Spinal cord (tissue), 10 donors: ENCODE results near the gene ASAH2. TPM values are rescaled to one million over a fixed set of nuclear protein-coding genes. Genes with fewer than 3 reads are reported as not detected.
A peak's percentile ranks its signal among the peaks of the same experiment; 100 is the strongest.

Experiments
- DNase-seq, 6 donors: peaks; one replicate each; pipeline versions ENCODE4 v3.0.0 to v3.0.0-alpha.2; 2013 to 2015; ENCODE audit warnings: low spot score in 6 of 6, low read depth in 4 of 6
- H3K27ac ChIP-seq: one replicate; pipeline ENCODE4 v1.5.1; 2013; ENCODE audit warnings: low read depth, low read length, control low read depth
- H3K27me3 ChIP-seq: one replicate; pipeline ENCODE4 v1.6.1; 2013; ENCODE audit warnings: low read length; ENCODE audit not compliant: control insufficient read depth, insufficient read depth
- H3K36me3 ChIP-seq: one replicate; pipeline ENCODE4 v1.6.1; 2013; ENCODE audit warnings: low read length; ENCODE audit not compliant: control insufficient read depth, insufficient read depth
- H3K4me1 ChIP-seq: one replicate; pipeline ENCODE4 v1.6.1; 2013; ENCODE audit warnings: low read length; ENCODE audit not compliant: control insufficient read depth, insufficient read depth
- H3K4me3 ChIP-seq: one replicate; pipeline ENCODE4 v1.5.1; 2013; ENCODE audit warnings: low read depth, low read length, control low read depth
- H3K9me3 ChIP-seq: one replicate; pipeline ENCODE4 v1.6.1; 2013; ENCODE audit warnings: low read length; ENCODE audit not compliant: control insufficient read depth, insufficient read depth
- WGBS: methylation state at CpG from one replicate; pipeline ENCODE4 v1.1.5; 2013; ENCODE audit warnings: missing lambda C conversion rate; ENCODE audit not compliant: insufficient coverage; 5-methylcytosine and 5-hydroxymethylcytosine counted together
- long read RNA-seq, 4 donors: transcript quantifications; one replicate each; lab custom pipeline, GENCODE V29; 2026
- polyA plus RNA-seq, 2 donors: library from polyadenylated mRNA; unstranded; fragments of 120-200 nt; gene quantifications; one replicate each; pipeline ENCODE4 v1.2.1, GENCODE V29; 2013; ENCODE audit not compliant: insufficient read length in 2 of 2
- total RNA-seq, 2 donors: library from RNA; depleted of rRNA in 1 of 2; stranded (reverse); fragments of 120-200 nt in 1 of 2; fragments of >200 nt in 1 of 2; gene quantifications; one replicate each; pipeline versions ENCODE4 v1.2.3 to v1.2.4, GENCODE V29; 2013 to 2014
- donor health status: healthy.

ASAH2 gene
- total RNA-seq (1 to 10 TPM; 3.5 to 6.1 TPM), polyA plus RNA-seq (1 to 10 TPM; 2.5 to 2.6 TPM)
- long read RNA-seq, donor 1 = 0 reads
- long read RNA-seq, donor 2 = 0 reads
- long read RNA-seq, donor 3 = 0 reads
- long read RNA-seq, donor 4 = 0 reads

GRCh38 chr10:50251394-50251793 lies at the start of gene ASAH2:
Gene ASAH2, minus strand, starts transcription at chr10:50251516. Its CDS starts 2,906 bp downstream, at chr10:50248610.
- no peaks in the 10 kb centered on the region for H3K36me3 ChIP-seq
- DNase-seq = no peak
- no peaks in the 10 kb centered on the region for H3K9me3 ChIP-seq
- H3K4me3 ChIP-seq = no peak within 1 kb of the TSS
- H3K27me3 ChIP-seq = no peaks in the 10 kb centered on the region
- no CpG with 5 or more reads among the region's 1 CpG for WGBS
- no peaks in the 10 kb centered on the region for H3K4me1 ChIP-seq
- no peak within 1 kb of the TSS for H3K27ac ChIP-seq

- no peaks in the 10 kb centered on the region for H3K4me1 ChIP-seq
- no peaks in the 10 kb centered on the region for H3K36me3 ChIP-seq
- no peak overlapping the region for H3K27ac ChIP-seq
- DNase-seq = no peak
- H3K27me3 ChIP-seq = no peaks in the 10 kb centered on the region
- peaks cover 7% of the 10 kb centered on the region for H3K9me3 ChIP-seq
- WGBS = no CpG with 5 or more reads among the region's 1 CpG
- no peak overlapping the region for H3K4me3 ChIP-seq
Observed at GRCh38 chr10:50299948-50300669, 48.8 kb upstream of the ASAH2 start.

GRCh38 chr10:50295367-50295766 lies 44.1 kb upstream of the ASAH2 start:
- no peak overlapping the region for H3K27ac ChIP-seq
- no peak for DNase-seq
- peaks cover 7% of the 10 kb centered on the region for H3K9me3 ChIP-seq
- no peaks in the 10 kb centered on the region for H3K36me3 ChIP-seq
- H3K4me3 ChIP-seq = no peak overlapping the region
- H3K4me1 ChIP-seq = no peaks in the 10 kb centered on the region
- H3K27me3 ChIP-seq = no peaks in the 10 kb centered on the region
- WGBS = no CpG with 5 or more reads among the region's 1 CpG

GRCh38 chr10:50294582-50294981 lies 43.3 kb upstream of the ASAH2 start:
- H3K27me3 ChIP-seq = no peaks in the 10 kb centered on the region
- 100% methylated on average over 1 of the region's 1 CpG for WGBS
- H3K36me3 ChIP-seq = no peaks in the 10 kb centered on the region

GRCh38 chr10:50293513-50294313 lies 42.4 kb upstream of the ASAH2 start:
- Histone ChIP-seq H3K27ac (no peak overlapping the region), H3K9me3 (peaks cover 4% of the 10 kb centered on the region), H3K27me3 (no peaks in the 10 kb centered on the region), H3K36me3 (no peaks in the 10 kb centered on the region), H3K4me1 (no peaks in the 10 kb centered on the region), H3K4me3 (no peak overlapping the region)
- no peak for DNase-seq
- WGBS = 90% methylated on average over 2 of the region's 5 CpGs

More at GRCh38 chr10:50294582-50294981, 43.3 kb upstream of the ASAH2 start:
- H3K9me3 ChIP-seq = peaks cover 4% of the 10 kb centered on the region
- H3K4me3 ChIP-seq = no peak overlapping the region
- no peaks in the 10 kb centered on the region for H3K4me1 ChIP-seq
- DNase-seq = no peak
- no peak overlapping the region for H3K27ac ChIP-seq

GRCh38 chr10:50291261-50291850 lies 40.0 kb upstream of the ASAH2 start:
- H3K4me1 ChIP-seq = no peaks in the 10 kb centered on the region
- no peaks in the 10 kb centered on the region for H3K9me3 ChIP-seq
- no peaks in the 10 kb centered on the region for H3K27me3 ChIP-seq
- DNase-seq = no peak
- WGBS = no CpG with 5 or more reads among the region's 1 CpG
- H3K4me3 ChIP-seq = no peak overlapping the region
- no peak overlapping the region for H3K27ac ChIP-seq
- no peaks in the 10 kb centered on the region for H3K36me3 ChIP-seq

GRCh38 chr10:50289196-50289595 lies 37.9 kb upstream of the ASAH2 start:
- Histone ChIP-seq H3K27me3 (no peaks in the 10 kb centered on the region), H3K9me3 (no peaks in the 10 kb centered on the region), H3K27ac (no peak overlapping the region), H3K4me1 (no peaks in the 10 kb centered on the region), H3K4me3 (no peak overlapping the region), H3K36me3 (no peaks in the 10 kb centered on the region)
- 100% methylated on average over 2 of the region's 6 CpGs for WGBS
- no peak for DNase-seq

GRCh38 chr10:50286996-50287803 lies 35.9 kb upstream of the ASAH2 start:
- no peaks in the 10 kb centered on the region for H3K9me3 ChIP-seq
- DNase-seq = peak in 2 of 6 donors; percentile 32 to 56
- H3K27ac ChIP-seq = no peak overlapping the region
- no peak overlapping the region for H3K4me3 ChIP-seq
- H3K27me3 ChIP-seq = no peaks in the 10 kb centered on the region
- WGBS = 51% methylated on average over 3 of the region's 9 CpGs
- no peaks in the 10 kb centered on the region for H3K36me3 ChIP-seq
- no peaks in the 10 kb centered on the region for H3K4me1 ChIP-seq

- Histone ChIP-seq H3K27ac (no peak overlapping the region), H3K9me3 (no peaks in the 10 kb centered on the region), H3K27me3 (no peaks in the 10 kb centered on the region), H3K4me3 (no peak overlapping the region), H3K4me1 (no peaks in the 10 kb centered on the region), H3K36me3 (no peaks in the 10 kb centered on the region)
- peak in 3 of 6 donors; percentile 11 to 87 (median 66) for DNase-seq
- WGBS = 23% methylated on average over 1 of the region's 2 CpGs
Observed at GRCh38 chr10:50286517-50286916, 35.2 kb upstream of the ASAH2 start.
